ENCODE measurements around the gene TAC3.
"Not testable (repeated sequence)": the region's sequence is repeated elsewhere in the genome, so short reads cannot be mapped to it uniquely, and the experiment has no call there.

Gene TAC3

DNA sequence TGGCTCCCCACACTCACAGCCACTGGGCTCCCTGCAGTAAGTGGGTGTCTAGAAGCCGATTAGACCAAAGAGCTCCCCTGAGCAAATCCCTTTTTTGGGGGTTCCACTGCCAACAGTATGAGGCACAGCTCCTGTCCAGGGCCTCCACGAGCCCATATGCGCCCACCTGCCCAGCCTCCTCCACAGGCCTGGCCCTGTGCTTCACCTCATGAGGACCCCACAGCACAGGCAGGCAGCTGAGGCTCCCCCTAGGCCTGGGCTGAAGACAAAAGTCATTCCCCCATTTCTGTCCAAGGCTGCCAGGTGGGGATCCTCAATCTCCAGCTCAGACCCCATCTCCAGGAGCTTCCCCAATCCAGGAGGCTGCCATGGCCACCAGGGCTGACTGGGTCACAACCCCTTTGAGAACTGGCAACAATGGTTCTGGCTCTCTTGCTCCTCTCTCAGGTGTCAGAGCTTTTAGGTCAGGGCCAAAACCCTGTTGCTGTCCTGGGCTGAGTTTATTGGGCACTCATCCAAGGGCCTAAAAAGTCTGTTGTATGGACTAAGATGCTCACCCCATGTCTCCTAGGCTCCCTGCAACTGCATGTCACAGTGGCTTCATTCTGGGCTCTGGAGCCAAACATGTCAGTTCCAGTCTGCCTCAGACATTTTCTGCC lies 33.6 kb downstream of the TAC3 start:
- not testable (repeated sequence) for DNase-seq (ENCODE audit: low spot score)

DNA sequence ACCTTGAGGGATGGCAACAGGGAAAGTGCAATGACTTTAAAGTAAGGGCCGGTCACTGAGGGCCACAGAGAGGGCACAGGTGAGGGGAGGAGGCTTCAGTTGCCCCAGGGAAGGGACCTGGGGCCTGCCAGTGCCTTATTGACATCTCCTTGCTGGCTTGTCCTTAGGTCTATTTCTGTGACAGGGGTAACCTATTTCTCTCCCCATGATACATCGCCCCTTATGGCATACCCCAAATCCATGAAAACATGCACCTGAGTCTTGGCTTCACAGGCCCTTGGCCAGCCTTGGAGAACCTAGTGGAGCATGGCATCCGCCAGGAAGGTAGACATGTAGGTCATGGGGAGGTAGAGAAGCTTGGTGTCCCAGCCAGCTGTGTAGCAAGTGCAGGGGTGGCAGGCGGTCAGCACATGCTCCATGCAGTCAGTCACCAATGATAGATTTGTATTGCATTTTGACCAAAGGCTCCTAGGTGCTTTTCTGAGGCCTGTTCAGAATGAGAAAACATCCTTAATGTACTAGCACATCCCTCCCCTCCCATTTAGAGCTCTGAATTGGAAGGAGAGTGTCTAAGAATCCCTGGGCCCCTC lies 35.3 kb downstream of the TAC3 start:
- no peak for DNase-seq (ENCODE audit: low spot score)

DNA sequence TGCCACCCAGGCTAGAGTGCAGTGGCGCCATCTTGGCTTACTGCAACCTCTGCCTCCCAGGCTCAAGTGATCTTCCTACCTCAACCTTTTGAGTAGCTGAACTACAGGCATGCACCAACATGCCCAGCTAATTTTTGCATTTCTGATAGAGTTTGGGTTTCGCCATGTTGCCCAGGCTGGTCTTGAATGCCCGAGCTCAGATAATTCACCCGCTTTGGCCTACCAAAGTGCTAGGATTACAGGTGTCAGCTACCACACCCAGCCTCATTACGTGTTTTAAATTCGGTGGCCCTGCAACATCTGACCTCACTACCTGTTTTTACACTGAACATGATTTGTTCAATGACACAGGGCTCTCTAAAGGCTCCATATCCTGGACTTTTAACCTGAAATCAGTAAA lies 36.1 kb downstream of the TAC3 start:
- DNase-seq (ENCODE audit: low spot score) = no peak

DNA sequence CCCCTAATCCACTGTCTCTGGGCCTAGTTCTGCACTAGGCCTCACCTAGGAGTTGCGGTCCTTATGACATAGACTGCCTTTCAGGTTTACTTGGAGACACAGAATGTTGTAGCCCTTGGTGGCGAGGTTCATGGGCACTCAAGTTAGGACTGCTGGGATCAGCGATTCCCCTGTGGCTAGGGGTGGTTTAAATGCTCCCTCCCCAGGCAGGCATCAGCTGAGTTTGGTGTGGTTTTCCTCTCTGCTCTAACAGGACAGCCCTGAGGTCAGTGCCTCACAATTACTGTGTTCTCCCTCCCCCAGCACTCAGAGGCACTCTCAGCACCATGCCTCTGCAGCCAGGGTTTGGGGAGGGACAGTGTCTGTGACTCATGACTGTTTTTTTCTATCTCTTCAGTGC lies 36.7 kb downstream of the TAC3 start:
- no peak for DNase-seq (ENCODE audit: low spot score)

DNA sequence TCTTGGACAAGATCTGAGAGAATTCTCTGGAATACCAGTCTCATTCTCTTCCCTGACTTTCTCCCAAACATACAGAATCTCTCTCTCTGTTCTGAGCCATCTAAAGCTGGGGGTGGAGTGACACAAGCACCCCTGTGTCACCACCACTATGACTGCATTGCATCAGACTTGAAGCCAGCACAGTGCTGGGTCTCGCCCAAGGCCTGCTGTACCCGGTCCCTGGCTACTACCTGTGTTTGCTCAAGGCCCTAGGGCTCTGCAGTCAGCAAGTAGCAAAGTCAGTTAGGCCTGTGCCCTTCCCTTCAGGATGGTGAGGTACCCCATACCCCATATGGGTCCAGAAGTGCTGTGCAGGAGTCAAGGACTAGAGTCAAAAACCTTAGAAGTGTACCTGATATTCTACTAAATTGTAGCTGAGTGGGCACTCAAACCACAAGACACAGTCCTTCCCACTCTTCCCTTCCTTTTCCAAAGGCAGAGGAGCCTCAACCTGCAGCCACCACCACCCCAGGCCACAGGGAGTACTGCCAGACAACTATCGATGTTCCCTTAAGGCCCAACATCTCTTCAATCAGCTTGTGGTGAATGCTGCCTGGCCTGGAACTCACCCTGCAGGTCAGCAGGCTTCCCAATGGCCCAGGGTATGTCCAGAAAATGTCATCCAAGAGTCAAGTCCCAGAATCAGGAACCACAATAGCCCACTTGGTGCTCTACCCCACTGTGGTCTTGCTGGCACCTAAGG lies 37.8 kb downstream of the TAC3 start:
- no peak for DNase-seq (ENCODE audit: low spot score)

DNA sequence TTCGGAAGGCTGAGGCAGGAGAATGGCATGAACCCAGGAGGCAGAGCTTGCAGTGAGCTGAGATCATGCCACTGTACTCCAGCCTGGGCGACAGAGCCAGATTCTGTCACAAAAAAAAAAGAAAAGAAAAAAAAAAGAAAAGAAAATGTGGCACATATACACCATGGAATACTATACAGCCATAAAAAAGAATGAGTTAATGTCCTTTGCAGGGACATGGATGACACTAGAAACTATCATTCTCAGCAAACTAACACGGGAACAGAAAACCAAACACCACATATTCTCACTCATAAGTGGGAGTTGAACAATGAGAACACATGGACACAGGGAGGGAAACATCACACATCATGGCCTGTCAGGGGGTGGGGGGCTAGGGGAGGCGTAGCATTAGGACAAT lies 39.0 kb downstream of the TAC3 start:
- DNase-seq (ENCODE audit: low spot score) = not testable (repeated sequence)

DNA sequence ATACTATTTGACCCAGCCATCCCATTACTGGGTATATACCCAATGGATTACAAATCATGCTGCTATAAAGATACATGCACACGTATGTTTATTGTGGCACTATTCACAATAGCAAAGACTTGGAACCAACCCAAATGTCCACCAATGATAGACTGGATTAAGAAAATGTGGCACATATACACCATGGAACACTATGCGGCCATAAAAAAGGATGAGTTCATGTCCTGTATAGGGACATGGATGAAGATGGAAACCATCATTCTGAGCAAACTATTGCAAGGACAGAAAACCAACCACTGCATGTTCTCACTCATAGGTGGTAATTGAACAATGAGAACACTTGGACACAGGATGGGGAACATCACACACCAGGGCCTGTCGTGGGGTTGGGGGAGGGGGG lies 42.1 kb downstream of the TAC3 start:
- DNase-seq (ENCODE audit: low spot score) = not testable (repeated sequence)

DNA sequence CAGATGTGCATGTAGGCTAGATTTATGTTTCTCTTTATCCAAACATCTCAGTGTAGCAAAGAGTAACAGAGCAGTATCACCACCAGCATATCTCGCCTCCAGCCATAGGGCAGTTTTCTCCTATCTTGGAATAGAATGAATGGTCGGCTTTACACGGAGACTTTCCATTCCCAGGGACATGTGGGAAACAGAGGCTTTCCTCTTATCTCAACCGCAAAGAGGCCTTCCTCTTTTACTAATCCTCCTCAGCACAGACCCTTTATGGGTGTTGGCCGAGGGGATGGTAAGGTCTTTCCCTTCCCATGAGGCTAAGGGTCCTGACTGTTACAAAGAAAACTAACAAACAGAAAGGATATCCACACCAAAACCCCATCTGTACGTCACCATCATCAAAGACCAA lies 47.4 kb downstream of the TAC3 start:
- not testable (repeated sequence) for DNase-seq (ENCODE audit: low spot score)

DNA sequence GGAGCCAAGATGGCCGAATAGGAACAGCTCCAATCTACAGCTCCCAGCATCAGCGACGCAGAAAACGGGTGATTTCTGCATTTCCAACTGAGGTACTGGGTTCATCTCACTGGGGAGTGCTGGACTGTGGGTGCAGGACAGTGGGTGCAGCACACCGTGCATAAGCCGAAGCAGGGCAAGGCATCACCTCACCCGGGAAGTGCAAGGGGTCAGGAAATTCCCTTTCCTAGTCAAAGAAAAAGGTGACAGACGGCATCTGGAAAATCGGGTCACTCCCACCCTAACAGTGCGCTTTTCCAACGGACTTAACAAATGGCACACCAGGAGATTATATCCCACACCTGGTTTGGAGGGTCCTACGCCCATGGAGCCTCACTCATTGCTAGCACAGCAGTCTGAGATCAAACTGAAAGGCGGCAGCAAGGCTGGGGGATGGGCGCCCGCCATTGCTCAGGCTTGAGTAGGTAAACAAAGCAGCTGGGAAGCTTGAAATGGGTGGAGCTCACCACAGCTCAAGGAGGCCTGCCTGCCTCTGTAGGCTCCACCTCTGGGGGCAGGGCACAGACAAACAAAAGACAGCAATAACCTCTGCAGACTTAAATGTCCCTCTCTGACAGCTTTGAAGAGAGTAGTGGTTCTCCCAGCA lies 50.2 kb downstream of the TAC3 start:
- not testable (repeated sequence) for DNase-seq (ENCODE audit: low spot score)

DNA sequence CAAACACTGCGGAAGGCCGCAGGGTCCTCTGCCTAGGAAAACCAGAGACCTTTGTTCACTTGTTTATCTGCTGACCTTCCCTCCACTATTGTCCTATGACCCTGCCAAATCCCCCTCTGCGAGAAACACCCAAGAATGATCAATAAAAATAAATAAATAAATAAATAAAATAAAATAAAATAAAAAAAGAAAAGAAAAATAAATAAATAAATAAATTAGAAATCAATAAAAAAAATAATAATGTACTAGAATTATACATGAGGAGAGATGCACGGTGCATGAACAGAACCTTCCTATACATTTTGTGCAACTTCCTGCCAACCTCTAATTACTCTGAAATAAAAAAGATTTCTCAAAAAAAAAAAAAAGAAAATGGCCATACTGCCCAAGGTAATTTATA lies 51.2 kb downstream of the TAC3 start:
- DNase-seq (ENCODE audit: low spot score) = not testable (repeated sequence)

DNA sequence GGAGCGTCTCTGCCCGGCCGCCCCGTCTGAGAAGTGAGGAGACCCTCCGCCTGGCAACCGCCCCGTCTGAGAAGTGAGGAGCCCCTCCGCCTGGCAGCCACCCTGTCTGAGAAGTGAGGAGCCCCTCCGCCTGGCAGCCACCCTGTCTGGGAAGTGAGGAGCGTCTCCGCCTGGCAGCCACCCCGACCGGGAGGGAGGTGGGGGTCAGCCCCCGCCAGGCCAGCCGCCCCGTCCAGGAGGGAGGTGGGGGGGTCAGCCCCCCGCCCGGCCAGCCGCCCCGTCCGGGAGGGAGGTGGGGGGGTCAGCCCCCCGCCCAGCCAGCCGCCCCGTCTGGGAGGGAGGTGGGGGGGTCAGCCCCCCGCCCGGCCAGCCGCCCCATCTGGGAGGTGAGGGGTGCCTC lies 52.8 kb downstream of the TAC3 start:
- DNase-seq (ENCODE audit: low spot score) = not testable (repeated sequence)

DNA sequence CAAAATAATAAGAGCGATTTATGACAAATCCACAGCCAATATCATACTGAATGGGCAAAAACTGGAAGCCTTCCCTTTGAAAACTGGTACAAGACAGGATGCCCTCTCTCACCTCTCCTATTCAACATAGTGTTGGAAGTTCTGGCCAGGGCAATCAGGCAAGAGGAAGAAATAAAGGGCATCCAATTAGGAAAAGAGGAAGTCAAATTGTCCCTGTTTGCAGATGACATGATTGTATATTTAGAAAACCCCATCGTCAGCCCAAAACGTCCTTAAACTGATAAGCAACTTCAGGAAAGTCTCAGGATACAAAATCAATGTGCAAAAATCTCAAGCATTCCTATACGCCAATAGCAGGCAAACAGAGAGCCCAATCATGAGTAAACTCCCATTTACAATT lies 54.1 kb downstream of the TAC3 start:
- DNase-seq (ENCODE audit: low spot score) = not testable (repeated sequence)
